NCI-H1048 (cell line): ENCODE measurements around the gene MSH5.

Experiments
- DNase-seq: peaks from one replicate; lab custom pipeline; 2025; lab: John Stamatoyannopoulos, UW

MSH5 gene

GRCh38 chr6:31729979-31730630, 9.7 kb upstream of the MSH5 start:
- peak; percentile 68 for DNase-seq

GRCh38 chr6:31730631-31731086, 9.1 kb upstream of the MSH5 start:
- no peak for DNase-seq

DNA sequence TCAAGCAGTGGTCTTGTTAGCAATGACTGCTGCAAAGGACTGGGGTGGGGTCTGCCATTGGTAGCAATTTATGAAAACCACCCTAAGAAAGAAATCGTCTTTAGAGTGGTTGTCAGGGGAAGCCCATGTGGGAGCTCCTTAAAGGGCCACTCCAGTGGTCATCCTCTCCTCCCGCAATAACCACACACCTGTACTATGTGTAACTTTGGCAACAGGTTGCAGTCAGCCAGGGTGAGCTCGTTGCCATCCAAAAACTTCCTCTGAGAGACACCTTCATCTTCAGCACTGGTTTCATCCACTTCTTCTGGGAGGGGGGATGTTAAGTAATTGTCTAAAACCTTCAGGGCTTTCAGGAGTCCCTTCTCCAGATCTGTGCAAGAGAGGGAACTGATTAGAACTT, 7.8 kb upstream of the MSH5 start:
- DNase-seq, result no peak

DNA sequence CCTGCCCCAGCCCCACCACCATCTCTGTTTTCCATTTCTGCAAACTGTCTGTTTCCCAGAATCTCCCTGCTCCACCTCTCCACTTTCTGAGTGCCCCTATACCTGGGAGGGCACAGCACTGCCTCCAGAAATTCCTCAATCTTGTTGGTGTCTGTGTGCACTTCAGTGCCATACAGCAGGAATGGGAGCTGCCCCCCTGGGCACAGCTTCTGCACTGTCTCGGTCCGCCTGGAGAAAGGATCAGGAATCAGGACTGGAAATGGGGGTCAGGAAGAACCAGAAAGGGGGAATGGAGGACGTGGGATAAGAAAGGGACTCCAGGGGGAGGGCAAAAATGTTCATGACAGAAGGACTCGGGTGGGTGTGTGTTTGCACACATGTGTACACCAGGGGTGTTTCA, 6.1 kb upstream of the MSH5 start:
- DNase-seq, result no peak

DNA sequence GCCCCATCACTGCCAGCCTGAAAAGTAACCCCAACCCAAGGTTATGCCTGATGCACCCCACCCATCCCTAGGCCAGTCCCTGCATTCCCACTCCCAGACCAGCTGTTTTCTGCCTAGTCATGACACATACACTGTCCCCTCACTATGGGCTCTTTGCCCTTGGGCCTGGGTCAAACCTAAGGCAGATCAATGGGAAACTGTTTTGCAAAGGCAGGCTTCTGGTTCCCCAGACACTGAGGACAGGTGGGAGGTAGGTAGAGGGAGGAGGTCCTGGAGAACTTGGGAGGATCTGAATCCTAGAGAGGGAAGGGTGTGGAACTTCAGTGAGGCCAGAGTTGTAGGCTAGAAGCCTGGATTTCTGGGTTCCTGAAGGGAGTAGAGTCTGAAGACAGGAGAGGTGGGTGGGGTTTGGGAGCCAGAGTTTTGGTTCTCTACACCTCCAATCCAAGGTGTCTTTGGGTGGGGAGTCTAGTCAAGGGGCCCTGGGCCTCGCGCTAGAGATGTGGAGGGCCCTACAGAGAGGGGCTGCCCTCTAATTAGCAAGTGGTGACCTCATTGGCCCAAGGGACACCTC, 5.5 kb upstream of the MSH5 start:
- no peak for DNase-seq

DNA sequence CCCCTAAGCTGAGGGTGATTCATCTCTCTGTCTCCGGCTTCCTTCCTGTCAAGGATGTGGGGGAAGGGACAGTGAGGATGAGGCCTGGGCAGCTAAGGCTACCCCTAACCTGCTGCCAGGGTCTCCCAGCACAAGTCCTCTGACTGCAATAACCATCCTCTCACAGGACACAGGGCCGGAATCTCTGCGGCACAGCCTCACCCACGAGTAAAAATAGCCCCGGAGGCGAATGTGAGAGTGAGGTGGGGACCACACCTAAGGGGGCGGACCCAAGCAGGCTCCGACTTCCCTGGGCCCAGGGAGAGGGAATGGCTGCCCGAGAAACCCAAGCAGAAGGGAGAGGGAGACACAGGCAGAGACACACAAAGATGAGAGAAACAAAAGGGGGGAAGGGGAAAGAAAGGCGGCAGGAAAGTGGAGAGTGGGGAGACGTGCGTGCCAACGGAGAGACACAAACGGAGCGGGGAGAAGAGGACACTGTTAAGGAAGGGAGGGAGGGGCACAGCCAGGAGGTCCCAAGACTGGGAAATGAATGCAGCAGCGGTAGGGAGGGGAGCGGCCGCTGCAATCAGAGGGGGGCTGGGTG, 4.9 kb upstream of the MSH5 start:
- DNase-seq, result no peak

DNA sequence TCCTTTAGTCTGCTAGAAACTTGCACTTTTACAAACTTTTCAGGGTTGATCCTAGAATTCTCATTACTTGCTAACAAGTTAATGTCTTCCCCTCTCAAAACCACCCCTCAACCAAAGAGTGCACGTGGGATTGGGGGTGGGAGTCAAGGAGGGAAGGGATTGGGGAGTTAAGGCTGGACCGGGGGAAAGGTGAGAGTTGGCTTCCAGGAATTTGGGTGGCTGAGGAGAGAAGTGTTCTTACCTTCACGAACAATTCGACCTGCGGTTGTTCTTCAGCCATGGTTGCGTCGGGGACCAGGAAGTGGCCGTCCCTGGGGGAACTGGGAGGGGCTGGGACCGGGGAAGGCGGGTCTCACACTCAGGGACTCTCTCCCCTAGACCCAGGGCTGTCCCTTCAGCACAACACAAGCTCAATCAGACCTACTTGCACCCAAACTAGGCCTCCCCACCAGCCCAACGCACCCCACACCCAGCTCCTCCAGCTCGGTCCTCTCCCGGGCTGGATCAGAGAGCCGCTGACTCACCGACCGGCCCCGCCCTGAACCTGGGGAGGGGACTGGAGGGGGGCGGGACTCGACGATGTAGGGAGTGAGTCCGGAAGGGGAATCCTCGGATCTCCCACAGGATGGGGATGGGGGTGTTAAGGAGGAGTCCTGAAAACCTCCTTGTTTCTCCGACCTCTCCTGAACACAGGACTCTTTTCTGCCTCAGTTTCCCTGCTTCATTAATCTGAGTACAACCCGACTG, 3.6 kb upstream of the MSH5 start, which contains the start of gene CLIC1:
CLIC1 (minus strand) TSS at position 510 of the 747 bp plus-strand sequence; CDS start at position 280, 230 bp downstream.
- DNase-seq, result peak; percentile 63

- no peak for DNase-seq
These were observed 3.0 kb upstream of the MSH5 start for GRCh38 chr6:31736768-31737314.

- DNase-seq, result no peak
These were observed 2.4 kb upstream of the MSH5 start for GRCh38 chr6:31737315-31737990.

DNA sequence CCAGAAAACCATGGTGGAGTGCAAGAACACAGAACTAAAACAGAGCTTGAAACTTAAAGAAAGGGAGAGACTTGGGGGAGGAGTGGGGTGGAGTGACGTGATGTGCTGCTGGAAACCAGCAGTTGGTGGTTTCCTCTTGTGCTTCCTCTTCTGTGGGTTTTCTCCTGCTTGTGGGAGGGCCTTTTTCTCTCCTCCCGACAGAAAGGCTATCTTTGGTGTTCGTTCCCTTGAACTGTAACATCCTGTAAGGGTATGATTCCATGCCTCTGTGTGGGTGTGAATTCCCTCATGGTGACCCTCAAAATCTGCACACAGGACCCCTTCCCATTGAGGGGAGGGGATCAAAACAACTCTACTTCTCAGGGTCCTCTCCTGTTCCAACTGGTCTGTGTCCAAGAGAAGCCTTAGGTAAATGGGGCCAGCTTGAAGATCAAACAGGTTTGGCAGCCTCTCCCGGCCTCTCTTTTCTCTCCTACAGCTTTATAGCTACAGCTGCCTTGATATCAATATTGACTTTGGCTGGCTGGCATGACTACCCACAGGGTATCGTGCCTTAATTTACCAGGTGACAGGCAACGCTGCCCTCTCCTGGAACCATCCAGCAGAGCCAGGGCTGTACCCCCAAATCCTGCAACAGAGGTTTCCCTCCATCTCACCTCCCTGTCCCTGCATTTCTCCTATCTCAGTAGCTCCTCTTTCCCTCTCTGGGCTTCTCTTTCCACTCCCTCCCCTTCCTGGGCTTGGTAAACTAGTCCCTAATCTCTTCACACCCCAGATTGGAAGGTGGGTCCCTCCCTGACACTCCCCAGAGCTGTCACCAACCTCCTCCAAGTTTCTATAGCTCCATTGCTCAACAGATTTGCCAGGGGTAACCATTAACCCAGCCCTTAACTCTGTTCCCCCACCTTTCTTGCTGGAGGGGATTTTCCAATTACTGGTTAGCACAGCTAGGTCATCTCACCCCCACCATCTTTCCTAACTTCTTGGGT, 1.5 kb upstream of the MSH5 start:
- no peak for DNase-seq

GRCh38 chr6:31740397-31741223, 805 bp downstream of the MSH5 start:
- no peak for DNase-seq

DNA sequence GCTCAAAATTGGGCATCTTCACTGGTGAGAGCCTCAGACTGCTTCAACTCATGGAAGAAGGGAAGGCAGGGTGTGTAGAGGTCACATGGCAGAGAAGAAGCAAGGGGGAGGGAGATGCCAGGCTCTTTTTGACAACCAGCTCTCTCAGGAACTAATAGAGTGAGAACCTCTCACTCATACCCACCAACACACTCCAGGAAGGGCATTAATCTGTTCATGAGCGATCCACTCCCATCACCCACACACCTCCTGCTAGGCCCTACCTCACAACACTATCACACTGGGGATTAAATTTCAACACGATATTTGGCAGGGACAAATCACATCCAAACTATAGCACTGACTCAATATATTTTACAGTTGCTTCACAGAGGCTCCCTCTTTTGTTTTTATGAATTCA, 2.0 kb downstream of the MSH5 start:
- no peak for DNase-seq

DNA sequence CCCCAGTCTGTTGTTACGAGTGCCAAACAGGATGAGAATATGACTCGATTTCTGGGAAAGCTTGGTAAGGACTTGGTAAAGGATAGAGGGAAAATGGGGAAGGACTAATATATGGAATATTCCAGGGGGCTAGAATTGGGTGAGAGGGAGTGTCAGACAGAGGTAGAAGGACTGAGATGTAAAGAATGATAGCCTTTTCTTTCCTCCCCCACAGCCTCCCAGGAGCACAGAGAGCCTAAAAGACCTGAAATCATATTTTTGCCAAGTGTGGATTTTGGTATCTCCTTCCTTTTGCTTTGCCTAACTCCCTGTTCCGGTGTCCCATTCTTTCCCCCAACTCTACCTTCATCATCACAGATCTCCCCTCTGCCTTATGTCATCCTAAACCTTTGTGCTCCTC, 3.1 kb downstream of the MSH5 start:
- DNase-seq, result no peak

DNA sequence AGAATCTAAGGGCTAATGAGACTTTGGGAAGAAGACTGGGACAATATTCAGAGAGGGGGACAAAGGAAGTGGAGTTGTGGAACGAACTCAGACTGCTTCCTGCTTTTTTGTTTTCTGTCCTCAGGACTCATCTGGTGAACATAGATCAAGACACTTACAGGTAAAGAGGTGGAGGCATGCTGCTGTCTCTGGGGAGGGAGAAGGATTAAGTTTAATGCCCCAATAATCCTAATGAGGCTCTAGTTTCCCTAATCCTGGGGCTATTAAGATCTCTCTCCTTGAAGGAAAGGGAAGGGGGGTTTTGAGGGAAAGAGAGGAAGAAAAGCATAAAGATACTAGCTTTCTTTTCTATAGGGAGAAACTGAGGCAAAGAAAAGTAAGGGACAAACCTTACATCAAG, 4.6 kb downstream of the MSH5 start:
- no peak for DNase-seq

DNA sequence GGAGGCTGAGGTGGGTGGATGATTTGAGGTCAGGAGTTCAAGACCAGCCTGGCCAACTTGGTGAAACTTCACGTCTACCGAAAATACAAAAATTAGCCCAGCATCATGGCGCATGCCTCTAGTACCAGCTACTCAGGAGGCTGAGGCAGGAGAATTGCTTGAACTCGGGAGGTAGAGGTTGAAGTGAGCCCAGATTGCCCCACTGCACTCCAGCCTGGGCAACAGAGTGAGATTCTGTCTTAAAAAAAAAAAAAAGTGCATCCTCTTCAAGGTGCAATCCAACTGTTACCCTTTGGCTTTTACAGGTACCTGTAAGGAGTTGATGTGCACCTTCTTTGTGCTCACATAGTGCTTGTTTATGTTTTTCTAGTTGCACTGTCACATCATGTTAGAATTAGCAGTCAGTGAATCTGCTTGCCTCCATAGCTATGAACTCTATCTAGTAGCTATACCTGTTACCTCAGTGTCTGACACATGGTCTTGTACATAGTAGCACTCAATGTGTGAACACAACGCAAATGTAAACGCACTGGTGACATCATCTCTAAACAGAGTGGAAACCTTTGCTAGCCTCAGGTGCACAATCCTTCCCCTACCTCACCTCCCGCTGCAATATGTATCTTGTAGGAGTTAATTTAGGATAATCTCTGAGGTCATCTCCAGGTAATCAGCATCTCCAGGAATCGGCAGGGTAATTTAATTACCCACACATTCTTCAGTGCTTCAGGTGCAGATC, 9.7 kb downstream of the MSH5 start:
- DNase-seq, result no peak

GRCh38 chr6:31750411-31751022, 10.7 kb downstream of the MSH5 start:
- no peak for DNase-seq

DNA sequence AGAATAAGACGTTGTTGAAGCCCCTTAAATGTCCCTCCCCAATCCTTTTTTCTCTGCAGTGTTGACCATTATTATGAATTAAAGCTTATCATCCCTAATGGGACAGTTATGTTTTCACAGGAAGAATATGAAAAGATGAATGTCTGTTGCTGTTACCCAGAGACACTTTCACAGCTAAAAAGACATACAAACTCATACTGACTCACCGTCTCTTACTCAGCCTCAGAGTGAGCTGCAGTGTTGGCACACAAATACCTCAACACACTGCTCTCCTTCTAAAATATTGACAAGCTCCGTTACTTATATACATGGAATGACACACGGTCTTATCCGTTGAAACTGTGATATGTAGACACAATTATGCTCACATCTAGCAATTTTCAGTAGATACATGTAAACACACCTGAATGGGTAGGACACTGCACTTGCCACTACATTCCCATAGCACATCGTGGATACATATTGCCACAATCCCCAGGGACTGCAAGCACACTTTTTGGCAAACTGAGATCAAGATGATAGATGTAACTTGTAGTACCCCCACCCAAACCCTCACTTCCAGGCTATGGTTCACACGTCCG, 13.0 kb downstream of the MSH5 start:
- no peak for DNase-seq

- DNase-seq, result no peak
These were observed 18.5 kb downstream of the MSH5 start for GRCh38 chr6:31758281-31758680.
